ENCODE measurements around the gene MYO1A. TPM values are rescaled to one million over a fixed set of nuclear protein-coding genes. Genes with fewer than 3 reads are reported as not detected.

The MYO1A gene
- total and polyA plus RNA-seq, 2 donors from 2014 or later: 0.25 to 0.77 TPM

DNA sequence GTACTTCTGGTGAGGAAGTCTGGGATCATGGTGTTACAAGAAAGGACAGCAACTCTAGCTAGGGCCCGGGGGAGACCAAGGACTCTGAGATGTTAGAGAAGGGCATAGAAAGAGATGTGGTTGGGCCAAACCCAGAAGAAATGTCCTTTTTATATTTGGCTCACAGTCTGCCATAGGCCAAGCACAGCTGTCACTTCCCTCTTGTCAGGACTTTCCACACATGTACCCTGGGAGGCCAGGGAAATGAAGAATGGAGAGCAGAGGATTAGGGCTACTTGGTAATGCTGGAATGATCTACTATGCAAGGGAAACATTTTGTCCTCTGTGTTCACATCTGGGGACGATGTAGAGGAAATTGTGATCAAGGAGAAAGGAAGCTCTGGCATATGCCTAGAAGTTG lies 9.2 kb downstream of the MYO1A start:
- FAIRE-seq (no peak), DNase-seq (no peak)
- intact Hi-C loops (cut with DNase I): no loop called here
- Histone ChIP-seq H3K27ac (ENCODE audit: low read depth in 2 of 2, low read length in 2 of 2) (no peak overlapping the region), H3K4me3 (ENCODE audit: low read length in 3 of 3) (no peak overlapping the region), H3K9me3 (ENCODE audit: control insufficient read depth in 2 of 3, insufficient read depth in 1 of 3, low read length in 3 of 3) (no peaks in the 10 kb centered on the region), H3K9ac (ENCODE audit: low read length in 3 of 3) (no peak overlapping the region), H3K36me3 (ENCODE audit: control insufficient read depth in 2 of 3, insufficient read depth in 3 of 3, low read length in 3 of 3) (no peaks in the 10 kb centered on the region), H3K27me3 (ENCODE audit: control insufficient read depth, insufficient read depth, low read length) (no peaks in the 10 kb centered on the region), H3K4me1 (ENCODE audit: control insufficient read depth in 2 of 3, insufficient read depth in 2 of 3, low read depth in 1 of 3, low read length in 3 of 3) (no peaks in the 10 kb centered on the region)
- TF ChIP-seq, protein P1, sequence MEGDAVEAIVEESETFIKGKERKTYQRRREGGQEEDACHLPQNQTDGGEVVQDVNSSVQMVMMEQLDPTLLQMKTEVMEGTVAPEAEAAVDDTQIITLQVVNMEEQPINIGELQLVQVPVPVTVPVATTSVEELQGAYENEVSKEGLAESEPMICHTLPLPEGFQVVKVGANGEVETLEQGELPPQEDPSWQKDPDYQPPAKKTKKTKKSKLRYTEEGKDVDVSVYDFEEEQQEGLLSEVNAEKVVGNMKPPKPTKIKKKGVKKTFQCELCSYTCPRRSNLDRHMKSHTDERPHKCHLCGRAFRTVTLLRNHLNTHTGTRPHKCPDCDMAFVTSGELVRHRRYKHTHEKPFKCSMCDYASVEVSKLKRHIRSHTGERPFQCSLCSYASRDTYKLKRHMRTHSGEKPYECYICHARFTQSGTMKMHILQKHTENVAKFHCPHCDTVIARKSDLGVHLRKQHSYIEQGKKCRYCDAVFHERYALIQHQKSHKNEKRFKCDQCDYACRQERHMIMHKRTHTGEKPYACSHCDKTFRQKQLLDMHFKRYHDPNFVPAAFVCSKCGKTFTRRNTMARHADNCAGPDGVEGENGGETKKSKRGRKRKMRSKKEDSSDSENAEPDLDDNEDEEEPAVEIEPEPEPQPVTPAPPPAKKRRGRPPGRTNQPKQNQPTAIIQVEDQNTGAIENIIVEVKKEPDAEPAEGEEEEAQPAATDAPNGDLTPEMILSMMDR (IDR thresholded peaks at IDR 0.05; ENCODE audit: borderline replicate concordance, extremely low read depth, insufficient read depth): no peak

GRCh38 chr12:57040211-57040610 lies 9.7 kb downstream of the MYO1A start:
- Histone ChIP-seq H3K9ac (ENCODE audit: low read length in 3 of 3) (no peak overlapping the region), H3K4me1 (ENCODE audit: control insufficient read depth in 2 of 3, insufficient read depth in 2 of 3, low read depth in 1 of 3, low read length in 3 of 3) (no peaks in the 10 kb centered on the region), H3K4me3 (ENCODE audit: low read length in 3 of 3) (no peak overlapping the region), H3K27me3 (ENCODE audit: control insufficient read depth, insufficient read depth, low read length) (no peaks in the 10 kb centered on the region), H3K27ac (ENCODE audit: low read depth in 2 of 2, low read length in 2 of 2) (no peak overlapping the region), H3K36me3 (ENCODE audit: control insufficient read depth in 2 of 3, insufficient read depth in 3 of 3, low read length in 3 of 3) (no peaks in the 10 kb centered on the region), H3K9me3 (ENCODE audit: control insufficient read depth in 2 of 3, insufficient read depth in 1 of 3, low read length in 3 of 3) (no peaks in the 10 kb centered on the region)
- FAIRE-seq: no peak
- intact Hi-C loops (cut with DNase I): no loop called here
- DNase-seq: no peak
- TF ChIP-seq, protein P1 (IDR thresholded peaks at IDR 0.05; ENCODE audit: borderline replicate concordance, extremely low read depth, insufficient read depth): no peak

GRCh38 chr12:57039016-57039798 lies 10.7 kb downstream of the MYO1A start:
- TF ChIP-seq, protein P1 (IDR thresholded peaks at IDR 0.05; ENCODE audit: borderline replicate concordance, extremely low read depth, insufficient read depth): no peak
- no peak for FAIRE-seq
- no peak overlapping the region for H3K4me3 ChIP-seq (ENCODE audit: low read length in 3 of 3)

More at GRCh38 chr12:57039016-57039798, 10.7 kb downstream of the MYO1A start:
- no peak for DNase-seq
- H3K27me3 ChIP-seq (ENCODE audit: control insufficient read depth, insufficient read depth, low read length): no peaks in the 10 kb centered on the region
- intact Hi-C loops (cut with DNase I): no loop called here
- no peaks in the 10 kb centered on the region for H3K36me3 ChIP-seq (ENCODE audit: control insufficient read depth in 2 of 3, insufficient read depth in 3 of 3, low read length in 3 of 3)
- H3K27ac ChIP-seq (ENCODE audit: low read depth in 2 of 2, low read length in 2 of 2): no peak overlapping the region
- H3K4me1 ChIP-seq (ENCODE audit: control insufficient read depth in 2 of 3, insufficient read depth in 2 of 3, low read depth in 1 of 3, low read length in 3 of 3): no peaks in the 10 kb centered on the region
- no peaks in the 10 kb centered on the region for H3K9me3 ChIP-seq (ENCODE audit: control insufficient read depth in 2 of 3, insufficient read depth in 1 of 3, low read length in 3 of 3)
- H3K9ac ChIP-seq (ENCODE audit: low read length in 3 of 3): no peak overlapping the region

All from kidney (tissue), 14 donors.